Body of pancreas (tissue), 4 donors: ENCODE results near the gene SLC38A2. TPM values are rescaled to one million over a fixed set of nuclear protein-coding genes. Genes with fewer than 3 reads are reported as not detected.

ENCODE experiments used
- ATAC-seq: fragments of 150-250 bp; one replicate; pipeline ENCODE4 v1.9.1; 2016
- DNase-seq, 4 donors: peaks; one replicate each; pipeline ENCODE4 v3.0.0-alpha.2; 2019
- H3K27ac ChIP-seq, 4 donors: fragments of 200-600 bp; sonication (generic); 1 replicate in 3 of 4; 2 replicates in 1 of 4; pipeline versions ENCODE4 v1.5.1 to v1.6.1; 2016 to 2019; ENCODE audit warnings: mild to moderate bottlenecking in 1 of 4, mixed read lengths in 1 of 4, moderate library complexity in 1 of 4
- H3K27me3 ChIP-seq, 2 donors: fragments of 200-600 bp; sonication (generic); one replicate each; pipeline ENCODE4 v1.6.0; 2016; ENCODE audit warnings: mild to moderate bottlenecking in 1 of 2
- H3K36me3 ChIP-seq, 2 donors: fragments of 200-600 bp; sonication (generic); replicated peaks in 1 of 2; 2 replicates each; pipeline ENCODE4 v1.5.1; 2016; ENCODE audit warnings: low read depth in 2 of 2; ENCODE audit not compliant: insufficient read depth in 1 of 2
- H3K4me1 ChIP-seq: fragments of 200-600 bp; sonication (generic); one replicate; pipeline ENCODE4 v1.6.0; 2016
- H3K4me3 ChIP-seq, 2 donors: fragments of 200-600 bp; sonication (generic); 1 replicate in 1 of 2; 2 replicates in 1 of 2; pipeline ENCODE4 v1.5.1; 2016 to 2019
- H3K9me3 ChIP-seq, 3 donors: fragments of 200-600 bp; sonication (generic); 1 replicate in 2 of 3; 2 replicates in 1 of 3; pipeline ENCODE4 v1.5.1; 2016
- POLR2A ChIP-seq, 3 donors: fragments of 450-650 bp; IDR thresholded peaks; one replicate each; pipeline ENCODE4 v1.6.1; 2016; ENCODE audit warnings: antibody characterized with exemption in 3 of 3, mild to moderate bottlenecking in 2 of 3
- WGBS, 2 donors: methylation state at CpG; one replicate each; pipeline ENCODE4 v1.1.5; 2017; 5-methylcytosine and 5-hydroxymethylcytosine counted together
- intact Hi-C: fragments of 100-400 bp; cut with DNase I; formaldehyde crosslinking; loops from one replicate; pipeline ENCODE4 v1.15.1; 2023
- total RNA-seq, 2 donors: library from RNA; depleted of rRNA; stranded (reverse); fragments of >200 nt; gene quantifications; one replicate each; pipeline ENCODE4 v1.1.0, GENCODE V29; 2016
- TF ChIP-seq, protein P1 (sequence below), 7 experiments: fragments of 450-650 bp in 4 of 7; fragments of 200-600 bp in 3 of 7; sonication (generic) in 3 of 7; IDR thresholded peaks; one replicate each; pipeline ENCODE4 v1.5.1; 2016 to 2019; ENCODE audit warnings: antibody characterized with exemption in 7 of 7

Gene SLC38A2
- total RNA-seq, 2 donors from 2014 or later = 184 to 203 TPM

DNA sequence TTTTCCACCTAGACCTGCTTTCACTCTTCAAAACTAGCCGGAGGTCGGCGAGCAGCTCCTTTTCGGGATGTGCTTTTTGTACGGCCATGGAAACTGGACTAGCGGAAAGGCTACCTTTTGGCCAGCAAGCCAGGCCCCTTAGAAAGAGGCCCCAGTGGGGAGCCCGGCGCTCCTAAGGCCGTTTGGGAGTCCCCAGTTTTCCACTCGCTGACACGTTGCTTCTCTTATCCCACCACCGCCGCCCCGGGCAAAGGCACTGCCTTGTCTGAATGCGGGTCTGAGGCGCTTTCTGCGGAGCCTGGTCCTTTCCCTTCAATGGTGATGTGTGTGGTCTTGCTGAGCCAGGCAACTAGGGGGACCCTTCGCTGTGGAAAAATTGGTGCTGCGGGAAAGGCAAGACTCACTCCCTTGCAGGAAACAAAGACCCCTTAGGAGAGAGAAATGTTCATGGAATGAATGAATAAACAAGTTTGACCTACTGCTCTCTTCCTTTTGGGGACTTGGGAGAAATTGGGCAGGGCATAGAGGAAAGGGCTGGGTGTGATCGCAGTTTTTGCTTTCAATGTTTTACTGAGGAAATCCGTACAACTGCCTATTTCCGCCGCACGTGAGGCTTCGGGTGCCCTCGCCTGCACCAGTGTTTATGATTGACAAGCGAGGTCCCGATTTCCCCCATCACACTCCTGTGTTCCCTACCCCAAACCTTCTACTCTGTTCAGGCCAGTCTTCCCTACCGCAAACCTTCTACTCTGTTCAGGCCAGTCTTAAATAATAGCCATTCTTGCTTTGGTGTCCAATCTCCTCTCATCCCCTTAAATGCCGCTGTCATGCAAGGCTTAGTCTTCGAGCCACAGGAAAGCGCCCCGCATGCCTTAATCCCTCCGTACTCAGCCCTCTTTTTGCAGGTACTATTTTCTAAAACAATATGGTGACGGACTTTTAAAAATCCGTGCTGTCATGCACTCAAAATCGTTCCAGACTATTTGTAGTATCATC is 1.0 kb upstream of the SLC38A2 start:
- H3K9me3 ChIP-seq = no peaks in the 10 kb centered on the region
- no peaks in the 10 kb centered on the region for H3K27me3 ChIP-seq
- H3K36me3 ChIP-seq = peaks cover 0 to 4% of the 10 kb centered on the region in 2 donors
- DNase-seq = peak; percentile 42 to 62 (median 52)
- WGBS, 2 donors = 31 to 38% methylated on average over 37 of the region's 37 CpGs
- ATAC-seq = no peak
- intact Hi-C loops = no loop called here
- peaks cover 24% of the 10 kb centered on the region for H3K4me1 ChIP-seq
- no peak for TF ChIP-seq POLR2A (IDR thresholded peaks at IDR 0.05)
- TF ChIP-seq, protein P1, sequence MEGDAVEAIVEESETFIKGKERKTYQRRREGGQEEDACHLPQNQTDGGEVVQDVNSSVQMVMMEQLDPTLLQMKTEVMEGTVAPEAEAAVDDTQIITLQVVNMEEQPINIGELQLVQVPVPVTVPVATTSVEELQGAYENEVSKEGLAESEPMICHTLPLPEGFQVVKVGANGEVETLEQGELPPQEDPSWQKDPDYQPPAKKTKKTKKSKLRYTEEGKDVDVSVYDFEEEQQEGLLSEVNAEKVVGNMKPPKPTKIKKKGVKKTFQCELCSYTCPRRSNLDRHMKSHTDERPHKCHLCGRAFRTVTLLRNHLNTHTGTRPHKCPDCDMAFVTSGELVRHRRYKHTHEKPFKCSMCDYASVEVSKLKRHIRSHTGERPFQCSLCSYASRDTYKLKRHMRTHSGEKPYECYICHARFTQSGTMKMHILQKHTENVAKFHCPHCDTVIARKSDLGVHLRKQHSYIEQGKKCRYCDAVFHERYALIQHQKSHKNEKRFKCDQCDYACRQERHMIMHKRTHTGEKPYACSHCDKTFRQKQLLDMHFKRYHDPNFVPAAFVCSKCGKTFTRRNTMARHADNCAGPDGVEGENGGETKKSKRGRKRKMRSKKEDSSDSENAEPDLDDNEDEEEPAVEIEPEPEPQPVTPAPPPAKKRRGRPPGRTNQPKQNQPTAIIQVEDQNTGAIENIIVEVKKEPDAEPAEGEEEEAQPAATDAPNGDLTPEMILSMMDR (IDR thresholded peaks at IDR 0.05) = no peak
- peak overlapping the region; percentile 81 to 100 (median 96) for H3K27ac ChIP-seq
- peak overlapping the region; percentile 85 to 93 for H3K4me3 ChIP-seq

DNA sequence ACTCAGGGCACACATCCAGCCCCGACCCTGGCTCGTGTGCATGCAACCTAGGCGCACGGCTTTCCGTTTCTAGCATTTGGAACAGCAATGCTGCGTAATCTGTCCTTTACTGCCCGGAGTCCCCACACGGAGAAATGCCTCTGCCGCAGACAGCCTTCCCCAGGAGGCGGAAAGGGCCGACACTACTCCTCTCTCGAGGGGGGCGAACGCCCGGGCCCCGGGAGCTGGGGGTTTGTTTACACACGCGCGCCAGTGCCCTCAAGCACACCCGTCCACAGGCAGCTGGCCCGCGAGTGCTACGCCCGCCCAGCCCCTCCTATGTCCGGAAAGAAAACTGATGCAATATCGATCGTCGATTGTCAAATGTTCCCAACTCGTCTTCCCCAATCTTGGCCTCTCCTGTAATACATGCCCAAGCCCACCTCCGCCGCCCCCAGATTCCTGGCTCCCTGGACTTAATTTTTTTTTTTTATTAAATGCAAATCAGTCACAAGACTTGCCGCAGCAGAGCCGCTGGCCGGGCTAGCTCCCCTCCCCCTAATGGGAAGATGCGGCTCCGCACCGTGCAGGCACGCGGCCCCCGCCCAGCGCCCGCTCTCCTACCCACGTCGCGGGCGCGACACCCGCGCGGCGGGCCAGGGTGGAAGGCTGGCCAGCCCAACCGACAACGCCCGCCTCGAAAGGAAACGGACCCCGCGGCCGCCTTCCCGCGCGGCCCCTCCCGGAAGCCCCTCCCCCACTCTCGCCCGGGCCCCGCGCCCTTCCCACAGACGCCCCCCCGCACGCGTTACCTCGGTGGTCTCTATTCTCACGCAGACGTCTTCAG is 642 bp downstream of the SLC38A2 start:
- Histone ChIP-seq H3K9me3 (no peaks in the 10 kb centered on the region), H3K4me3 (peak overlapping the region; percentile 85 to 93), H3K27ac (peak overlapping the region; percentile 96 to 100 (median 97)), H3K36me3 (peaks cover 2 to 9% of the 10 kb centered on the region in 2 donors), H3K27me3 (no peaks in the 10 kb centered on the region), H3K4me1 (peaks cover 41% of the 10 kb centered on the region)
- ATAC-seq (peak; percentile 57), DNase-seq (peak; percentile 70 to 83 (median 82))
- intact Hi-C loops = no loop called here
- TF ChIP-seq POLR2A (IDR thresholded peaks at IDR 0.05) = peak in 2 of 3 donors; percentile 38 to 56
- TF ChIP-seq, protein P1 (IDR thresholded peaks at IDR 0.05) = peak in 1 of 7 experiments; percentile 2
- WGBS, 2 donors = 0 to 1% methylated on average over 40 to 71 of the region's 74 CpGs

DNA sequence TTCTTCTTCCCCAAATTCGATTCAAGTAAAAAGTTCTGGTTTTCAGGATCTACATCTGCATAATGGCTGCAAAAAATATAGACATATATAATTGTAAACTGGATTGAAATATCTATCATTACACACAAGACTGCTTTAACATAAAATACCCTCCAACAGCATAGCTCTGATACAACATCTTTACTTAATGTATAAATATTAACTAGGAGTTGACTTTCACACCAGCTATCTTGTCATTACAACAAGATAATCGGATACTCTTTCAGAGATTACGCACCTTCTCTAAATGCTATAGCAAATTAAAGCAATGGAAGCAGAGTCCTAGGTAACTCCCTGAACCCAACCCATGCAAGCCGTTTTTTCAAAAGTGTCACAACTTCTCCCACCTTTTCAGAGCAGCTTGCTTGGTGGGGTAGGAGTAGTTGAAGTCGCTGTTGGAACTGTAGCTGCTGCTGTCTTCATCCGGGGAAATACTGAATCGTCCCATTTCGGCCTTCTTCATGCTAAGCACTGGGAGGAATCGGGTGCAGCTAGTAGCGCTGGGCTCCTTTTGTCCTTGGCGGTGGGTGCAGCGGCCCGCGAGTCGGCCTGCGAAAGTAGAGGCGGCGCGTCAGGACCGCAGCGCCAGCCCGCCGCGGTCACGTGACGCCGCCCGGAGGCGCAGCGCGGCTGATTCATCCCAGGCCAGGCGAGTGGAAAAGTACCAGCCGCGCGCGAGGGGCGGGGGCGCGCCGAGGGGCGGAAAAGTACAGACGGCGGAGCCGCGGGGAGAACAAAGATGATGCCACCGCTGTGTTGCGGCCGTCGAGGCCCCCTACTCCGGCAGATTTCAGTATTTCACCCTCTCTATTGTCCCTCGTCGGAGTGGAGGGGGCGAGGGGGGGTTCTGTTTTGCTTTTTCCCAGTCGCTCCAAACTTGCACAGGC is 1.5 kb downstream of the SLC38A2 start:
- ATAC-seq = peak; percentile 73
- peak; percentile 74 to 89 (median 85) for TF ChIP-seq POLR2A (IDR thresholded peaks at IDR 0.05)
- TF ChIP-seq, protein P1 (IDR thresholded peaks at IDR 0.05) = peak in 3 of 7 experiments; percentile 17 to 47 (median 23)
- Histone ChIP-seq H3K27me3 (no peaks in the 10 kb centered on the region), H3K4me1 (peaks cover 49% of the 10 kb centered on the region), H3K9me3 (no peaks in the 10 kb centered on the region), H3K4me3 (peak overlapping the region; percentile 85 to 93), H3K36me3 (peaks cover 4 to 16% of the 10 kb centered on the region in 2 donors), H3K27ac (peak overlapping the region; percentile 96 to 100 (median 97))
- peak; percentile 92 to 93 (median 92) for DNase-seq
- intact Hi-C loops = no loop called here
- WGBS, 2 donors = 1% methylated on average over 10 to 54 of the region's 54 CpGs

DNA sequence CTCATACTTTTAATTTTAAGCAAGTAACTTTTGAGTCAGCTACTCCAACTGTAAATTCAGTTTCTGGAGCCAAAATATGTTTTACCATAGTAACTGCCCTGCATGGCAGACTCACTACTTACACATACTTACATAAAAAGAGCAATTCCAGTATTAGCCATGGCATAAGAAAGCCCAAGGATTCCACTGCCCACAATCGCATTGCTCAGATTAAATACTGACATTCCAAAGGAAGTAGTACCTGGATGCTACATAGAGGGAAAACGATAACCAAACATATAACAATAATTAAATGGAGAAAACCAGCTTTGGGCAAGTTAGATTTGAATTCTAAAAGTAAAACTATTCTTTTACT is 2.2 kb downstream of the SLC38A2 start:
- no peaks in the 10 kb centered on the region for H3K27me3 ChIP-seq
- H3K27ac ChIP-seq = peak overlapping the region; percentile 96 to 100 (median 97)
- H3K9me3 ChIP-seq = no peaks in the 10 kb centered on the region
- intact Hi-C loops = no loop called here
- ATAC-seq (no peak), DNase-seq (no peak)
- 1 to 7% methylated on average over 2 of the region's 2 CpGs for WGBS, 2 donors
- H3K4me1 ChIP-seq = peaks cover 56% of the 10 kb centered on the region
- peaks cover 4 to 16% of the 10 kb centered on the region in 2 donors for H3K36me3 ChIP-seq
- H3K4me3 ChIP-seq = peak overlapping the region; percentile 14 to 93
- no peak for TF ChIP-seq POLR2A (IDR thresholded peaks at IDR 0.05)
- TF ChIP-seq, protein P1 (IDR thresholded peaks at IDR 0.05) = no peak
